OCI-LY1 (cell line): Measurements from ENCODE around the gene ASS1.

Experiments
- EZH2 ChIP-seq: fragments of 200-600 bp; sonication (generic), shearing (Covaris generic); IDR thresholded peaks from 2 replicates; pipeline ENCODE4 v1.8.0; 2017; ENCODE audit warnings: borderline replicate concordance, mixed run types, mild to moderate bottlenecking, antibody characterized with exemption, low read length, moderate library complexity, mixed read lengths
- TF ChIP-seq, protein P1 (sequence below): fragments of 200-600 bp; sonication (generic), shearing (Covaris generic); IDR thresholded peaks from 2 replicates; pipeline ENCODE4 v1.5.1; 2017; ENCODE audit warnings: mild to moderate bottlenecking, antibody characterized with exemption, low read length, moderate library complexity, mixed read lengths

DNA sequence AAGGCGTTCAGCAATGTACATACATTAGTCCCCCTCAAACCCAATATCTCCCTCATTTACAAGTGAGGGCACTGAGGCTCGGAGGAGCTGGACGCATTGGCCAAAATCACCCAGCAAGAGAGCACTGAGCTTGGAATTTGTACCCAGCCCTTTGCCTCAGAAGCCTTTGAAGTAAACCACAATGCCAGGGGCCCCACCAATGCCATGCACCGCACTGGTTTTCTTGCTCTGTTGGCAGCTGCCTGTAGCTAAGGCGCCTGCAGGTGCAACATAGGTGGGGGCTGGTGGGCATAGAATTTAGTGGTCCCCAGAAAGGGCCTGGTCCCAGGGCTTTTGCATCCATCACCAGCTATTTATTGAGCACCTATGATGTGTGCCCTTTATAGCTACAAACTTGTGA is 97.3 kb downstream of the ASS1 start:
- TF ChIP-seq, protein P1, sequence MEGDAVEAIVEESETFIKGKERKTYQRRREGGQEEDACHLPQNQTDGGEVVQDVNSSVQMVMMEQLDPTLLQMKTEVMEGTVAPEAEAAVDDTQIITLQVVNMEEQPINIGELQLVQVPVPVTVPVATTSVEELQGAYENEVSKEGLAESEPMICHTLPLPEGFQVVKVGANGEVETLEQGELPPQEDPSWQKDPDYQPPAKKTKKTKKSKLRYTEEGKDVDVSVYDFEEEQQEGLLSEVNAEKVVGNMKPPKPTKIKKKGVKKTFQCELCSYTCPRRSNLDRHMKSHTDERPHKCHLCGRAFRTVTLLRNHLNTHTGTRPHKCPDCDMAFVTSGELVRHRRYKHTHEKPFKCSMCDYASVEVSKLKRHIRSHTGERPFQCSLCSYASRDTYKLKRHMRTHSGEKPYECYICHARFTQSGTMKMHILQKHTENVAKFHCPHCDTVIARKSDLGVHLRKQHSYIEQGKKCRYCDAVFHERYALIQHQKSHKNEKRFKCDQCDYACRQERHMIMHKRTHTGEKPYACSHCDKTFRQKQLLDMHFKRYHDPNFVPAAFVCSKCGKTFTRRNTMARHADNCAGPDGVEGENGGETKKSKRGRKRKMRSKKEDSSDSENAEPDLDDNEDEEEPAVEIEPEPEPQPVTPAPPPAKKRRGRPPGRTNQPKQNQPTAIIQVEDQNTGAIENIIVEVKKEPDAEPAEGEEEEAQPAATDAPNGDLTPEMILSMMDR: no peak
- TF ChIP-seq EZH2: no peak
